OCI-LY7 (cell line): ENCODE measurements around the gene ACOXL.

Source experiments
- CTCF ChIP-seq: fragments of 200-600 bp; sonication (generic); conservative IDR thresholded peaks from 2 replicates; pipeline ENCODE4 v1.5.1; 2014; ENCODE audit warnings: mild to moderate bottlenecking, antibody characterized with exemption, low read length, moderate library complexity, mixed read lengths
- EZH2phosphoT487 ChIP-seq: fragments of 200-600 bp; sonication (generic); IDR thresholded peaks from 2 replicates; pipeline ENCODE4 v1.6.1; 2018; ENCODE audit warnings: low read depth, borderline replicate concordance, mild to moderate bottlenecking, mixed run types, antibody characterized with exemption, low read length, moderate library complexity, mixed read lengths

- TF ChIP-seq CTCF, result peak; percentile 35
- TF ChIP-seq EZH2phosphoT487, result no peak
Observed at GRCh38 chr2:111100765-111101162, 368.4 kb downstream of the ACOXL start.
